ENCODE results near the gene IER5. TPM values are rescaled to one million over a fixed set of nuclear protein-coding genes. Genes with fewer than 3 reads are reported as not detected.

Gene IER5
- total and polyA plus RNA-seq, 9 of the 15 experiments (the other 6 are each of a cell fraction or from before 2014, with no cell fraction given) = 2.4 to 32.1 (median 12.0) TPM

DNA sequence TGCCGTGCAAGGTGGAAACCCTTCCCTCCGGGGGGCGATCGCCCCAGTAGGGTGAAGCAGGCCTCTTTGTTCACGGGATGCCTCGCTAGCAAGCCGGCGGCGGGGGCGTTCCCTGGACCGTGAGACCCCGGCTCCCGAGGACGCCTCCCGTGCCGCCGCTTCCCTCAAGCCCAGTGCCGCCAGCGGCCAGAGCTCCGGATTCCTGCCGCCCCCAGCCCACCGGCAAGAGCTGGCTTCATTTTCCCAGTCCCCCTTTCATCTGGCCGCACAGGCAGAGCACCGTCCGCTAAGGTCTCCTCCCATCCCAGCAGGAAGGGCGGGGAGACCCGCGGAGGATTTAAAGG lies 16.3 kb downstream of the IER5 start (continued):
- TF ChIP-seq IRF9 (tag; IDR thresholded peaks at IDR 0.05) = no peak
- TF ChIP-seq TAL1 (IDR thresholded peaks at IDR 0.05) = no peak
- no peak for TF ChIP-seq HEY1 (CRISPR knock-in tag; IDR thresholded peaks at IDR 0.05; ENCODE audit: borderline replicate concordance)
- TF ChIP-seq RBBP5 (IDR thresholded peaks at IDR 0.05; ENCODE audit: borderline replicate concordance, insufficient read depth, low read length, poor library complexity, severe bottlenecking) = peak; percentile 33
- peak; percentile 75 for TF ChIP-seq ELF2 (CRISPR knock-in tag; IDR thresholded peaks at IDR 0.05)
- TF ChIP-seq ZFP91 (CRISPR knock-in tag; IDR thresholded peaks at IDR 0.05) = peak; percentile 74; the same call in 1 of the 2 replicates
- no peak for TF ChIP-seq ILK (tag; IDR thresholded peaks at IDR 0.05; ENCODE audit: borderline replicate concordance, low read depth)
- TF ChIP-seq ZNF354B (CRISPR knock-in tag; IDR thresholded peaks at IDR 0.05) = no peak
